ENCODE data around the gene CFAP74. TPM values are rescaled to one million over a fixed set of nuclear protein-coding genes. Genes with fewer than 3 reads are reported as not detected.

CFAP74 gene
- total and polyA plus RNA-seq, 2 experiments from 2014 or later, result not detected

DNA sequence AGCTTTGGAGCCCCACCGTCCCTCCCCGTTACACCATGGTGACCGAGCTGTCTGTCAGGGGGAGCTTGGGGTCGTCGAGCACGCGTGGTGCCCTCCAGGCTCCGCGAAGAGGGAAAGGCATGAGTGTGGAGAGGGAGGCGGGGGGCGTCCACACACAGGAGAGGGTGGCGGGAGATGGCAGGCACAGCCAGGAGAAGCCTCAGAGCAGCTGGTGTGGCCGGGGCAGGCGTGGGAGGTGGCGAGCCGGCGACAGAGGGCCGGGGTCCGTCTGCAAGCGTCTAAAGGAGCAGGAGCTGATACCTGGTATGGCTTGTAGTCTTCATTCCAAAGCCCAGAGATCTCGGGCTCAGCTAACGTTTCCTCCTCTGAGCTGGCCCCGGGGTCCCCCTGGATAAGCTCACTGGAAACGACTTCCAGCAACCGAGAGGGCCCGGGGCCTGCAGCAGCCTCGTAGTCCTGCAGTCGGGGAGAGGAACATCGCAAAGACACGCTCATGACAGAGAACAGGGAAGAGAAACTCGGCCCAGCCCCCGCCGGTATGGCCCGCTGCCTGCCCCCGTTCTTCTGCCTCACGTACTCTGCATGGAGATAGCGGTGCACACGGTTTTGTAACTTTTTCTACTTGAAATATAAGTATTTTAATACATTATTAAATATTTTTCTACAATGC lies 37.4 kb downstream of the CFAP74 start:
- H3K36me3 ChIP-seq (replicated peaks; ENCODE audit: insufficient read depth, low read depth), result no peaks in the 10 kb centered on the region
- no peak overlapping the region for H3K4me3 ChIP-seq
- no peaks in the 10 kb centered on the region for H3K9me2 ChIP-seq (replicated peaks; ENCODE audit: insufficient read depth)
- no peak overlapping the region for H2AFZ ChIP-seq
- no peaks in the 10 kb centered on the region for H3K79me2 ChIP-seq
- no peak overlapping the region for H3K4me2 ChIP-seq
- H3K9me3 ChIP-seq (ENCODE audit: low read depth), result no peaks in the 10 kb centered on the region
- DNase-seq (ENCODE audit: low spot score), result no peak
- H3K27me3 ChIP-seq, result no peaks in the 10 kb centered on the region
- TF ChIP-seq EZH2 (IDR thresholded peaks at IDR 0.05; ENCODE audit: borderline replicate concordance) (no peak), EZH2phosphoT487 (IDR thresholded peaks at IDR 0.05; ENCODE audit: low read depth, severe bottlenecking, unreplicated experiment) (no peak)
- TF ChIP-seq, protein P1, sequence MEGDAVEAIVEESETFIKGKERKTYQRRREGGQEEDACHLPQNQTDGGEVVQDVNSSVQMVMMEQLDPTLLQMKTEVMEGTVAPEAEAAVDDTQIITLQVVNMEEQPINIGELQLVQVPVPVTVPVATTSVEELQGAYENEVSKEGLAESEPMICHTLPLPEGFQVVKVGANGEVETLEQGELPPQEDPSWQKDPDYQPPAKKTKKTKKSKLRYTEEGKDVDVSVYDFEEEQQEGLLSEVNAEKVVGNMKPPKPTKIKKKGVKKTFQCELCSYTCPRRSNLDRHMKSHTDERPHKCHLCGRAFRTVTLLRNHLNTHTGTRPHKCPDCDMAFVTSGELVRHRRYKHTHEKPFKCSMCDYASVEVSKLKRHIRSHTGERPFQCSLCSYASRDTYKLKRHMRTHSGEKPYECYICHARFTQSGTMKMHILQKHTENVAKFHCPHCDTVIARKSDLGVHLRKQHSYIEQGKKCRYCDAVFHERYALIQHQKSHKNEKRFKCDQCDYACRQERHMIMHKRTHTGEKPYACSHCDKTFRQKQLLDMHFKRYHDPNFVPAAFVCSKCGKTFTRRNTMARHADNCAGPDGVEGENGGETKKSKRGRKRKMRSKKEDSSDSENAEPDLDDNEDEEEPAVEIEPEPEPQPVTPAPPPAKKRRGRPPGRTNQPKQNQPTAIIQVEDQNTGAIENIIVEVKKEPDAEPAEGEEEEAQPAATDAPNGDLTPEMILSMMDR (IDR thresholded peaks at IDR 0.05; ENCODE audit: poor library complexity), result no peak
- 83% methylated on average over 38 of the region's 38 CpGs for WGBS (ENCODE audit: low lambda C conversion rate, missing lambda C conversion rate)
- no peaks in the 10 kb centered on the region for H3K4me1 ChIP-seq (ENCODE audit: insufficient read depth)
- H3K27ac ChIP-seq, result no peak overlapping the region
- H4K20me1 ChIP-seq (ENCODE audit: insufficient read depth, poor library complexity, severe bottlenecking), result no peaks in the 10 kb centered on the region

DNA sequence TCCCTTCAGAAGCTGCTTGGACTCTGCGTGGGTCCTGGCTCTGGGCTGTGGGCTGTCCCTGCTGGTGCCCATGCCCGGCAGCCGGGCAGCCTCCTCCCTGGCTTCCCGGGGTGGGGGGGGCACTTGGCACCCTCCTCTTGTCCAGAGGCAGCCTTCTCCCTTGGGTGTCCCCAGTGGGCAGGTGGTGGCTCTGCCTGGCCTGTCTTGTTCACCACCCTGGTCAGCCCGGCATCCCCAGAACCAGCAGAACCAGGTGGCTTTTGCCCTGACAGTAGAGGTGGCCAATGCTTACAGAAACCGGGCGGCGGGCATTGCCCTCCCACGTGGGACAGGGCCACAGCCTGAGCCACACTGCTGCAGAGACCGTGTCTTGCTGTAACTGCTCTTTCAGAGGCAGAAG lies 38.0 kb downstream of the CFAP74 start:
- Histone ChIP-seq H3K27me3 (no peaks in the 10 kb centered on the region), H3K27ac (no peak overlapping the region), H3K4me1 (ENCODE audit: insufficient read depth) (peaks cover 2% of the 10 kb centered on the region), H4K20me1 (ENCODE audit: insufficient read depth, poor library complexity, severe bottlenecking) (no peaks in the 10 kb centered on the region), H3K36me3 (replicated peaks; ENCODE audit: insufficient read depth, low read depth) (no peaks in the 10 kb centered on the region), H3K4me2 (no peak overlapping the region), H2AFZ (no peak overlapping the region), H3K4me3 (no peak overlapping the region), H3K79me2 (no peaks in the 10 kb centered on the region), H3K9me2 (replicated peaks; ENCODE audit: insufficient read depth) (no peaks in the 10 kb centered on the region), H3K9me3 (ENCODE audit: low read depth) (no peaks in the 10 kb centered on the region)
- TF ChIP-seq, protein P1 (IDR thresholded peaks at IDR 0.05; ENCODE audit: poor library complexity), result no peak
- TF ChIP-seq EZH2phosphoT487 (IDR thresholded peaks at IDR 0.05; ENCODE audit: low read depth, severe bottlenecking, unreplicated experiment), result no peak
- TF ChIP-seq EZH2 (IDR thresholded peaks at IDR 0.05; ENCODE audit: borderline replicate concordance), result no peak
- no peak for DNase-seq (ENCODE audit: low spot score)
- WGBS (ENCODE audit: low lambda C conversion rate, missing lambda C conversion rate), result 94% methylated on average over 10 of the region's 10 CpGs

DNA sequence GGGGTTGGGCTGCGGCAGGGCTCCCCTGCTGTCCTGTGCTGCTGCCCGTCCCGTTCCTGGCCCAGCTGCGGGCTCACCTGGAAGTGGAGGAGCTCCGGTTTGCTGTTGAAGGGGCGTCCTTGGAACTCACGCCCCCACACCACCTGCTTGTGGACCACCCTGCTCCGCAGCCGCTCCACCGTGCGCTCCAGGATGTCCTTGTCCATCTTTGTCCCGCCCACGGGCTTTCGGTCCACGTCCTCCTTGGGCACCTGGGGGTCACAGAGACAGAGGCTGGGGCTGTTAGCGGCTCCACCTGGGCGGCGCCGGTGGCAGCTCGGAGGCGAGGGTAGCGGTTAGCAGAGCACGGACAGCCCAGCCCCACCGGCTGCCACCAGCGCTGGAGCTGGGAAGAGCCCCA lies 38.8 kb downstream of the CFAP74 start:
- H3K36me3 ChIP-seq (replicated peaks; ENCODE audit: insufficient read depth, low read depth), result no peaks in the 10 kb centered on the region
- TF ChIP-seq EZH2phosphoT487 (IDR thresholded peaks at IDR 0.05; ENCODE audit: low read depth, severe bottlenecking, unreplicated experiment), result no peak
- TF ChIP-seq, protein P1 (IDR thresholded peaks at IDR 0.05; ENCODE audit: poor library complexity), result no peak
- no peak for TF ChIP-seq EZH2 (IDR thresholded peaks at IDR 0.05; ENCODE audit: borderline replicate concordance)
- no peaks in the 10 kb centered on the region for H3K27me3 ChIP-seq

More for the DNA sequence above, 38.8 kb downstream of the CFAP74 start:
- WGBS (ENCODE audit: low lambda C conversion rate, missing lambda C conversion rate), result 91% methylated on average over 25 of the region's 25 CpGs
- H3K9me3 ChIP-seq (ENCODE audit: low read depth), result no peaks in the 10 kb centered on the region
- H3K9me2 ChIP-seq (replicated peaks; ENCODE audit: insufficient read depth), result no peaks in the 10 kb centered on the region
- H2AFZ ChIP-seq, result no peak overlapping the region
- H3K4me1 ChIP-seq (ENCODE audit: insufficient read depth), result peaks cover 9% of the 10 kb centered on the region
- H3K4me2 ChIP-seq, result no peak overlapping the region
- H3K79me2 ChIP-seq, result no peaks in the 10 kb centered on the region
- DNase-seq (ENCODE audit: low spot score), result no peak
- no peaks in the 10 kb centered on the region for H4K20me1 ChIP-seq (ENCODE audit: insufficient read depth, poor library complexity, severe bottlenecking)
- no peak overlapping the region for H3K4me3 ChIP-seq
- H3K27ac ChIP-seq, result no peak overlapping the region
